ENCODE measurements around the gene ZNF429. TPM values are rescaled to one million over a fixed set of nuclear protein-coding genes. Genes with fewer than 3 reads are reported as not detected.

Gene ZNF429
- total and polyA plus RNA-seq, 2 of the 4 experiments (the other 2 are of a cell fraction) = 4.3 to 6.4 TPM

- dilution Hi-C loops (cut with HindIII; ENCODE audit: low sequenced_read_pairs, unreplicated experiment) (no loop called here), in situ Hi-C loops (cut with MboI; ENCODE audit: low sequenced_read_pairs) (no loop called here), intact Hi-C loops (cut with micrococcal nuclease) (no loop called here)
- POLR2A ChIA-PET (ENCODE audit: unreplicated experiment) = interaction anchor here (0.7 kb wide), 1 partner anchor 19 kb away, joined by 5 read pairs; no protein-coding TSS in a partner anchor
- no peak overlapping the region for H2BK20ac ChIP-seq (ENCODE audit: low read depth, low read length)
- H3K56ac ChIP-seq (ENCODE audit: extremely low read depth, insufficient read depth, low read length) = no peak overlapping the region
- H3K4me1 ChIP-seq (ENCODE audit: control insufficient read depth, insufficient read depth, low read length) = no peaks in the 10 kb centered on the region
- no peak overlapping the region for H3K18ac ChIP-seq (ENCODE audit: low read depth, low read length)
- H3K4ac ChIP-seq (ENCODE audit: low read depth, low read length) = no peak overlapping the region
- no peak overlapping the region for H2AK9ac ChIP-seq (replicated peaks; ENCODE audit: low read depth, low read length, poor library complexity)
- CTCF ChIA-PET = no interaction called here
- H2BK15ac ChIP-seq (ENCODE audit: low read depth, low read length) = no peak overlapping the region
- no peak overlapping the region for H3K27ac ChIP-seq (ENCODE audit: insufficient read depth, low read length)
- no peak overlapping the region for H3K9ac ChIP-seq (ENCODE audit: low read depth, low read length)
- no peaks in the 10 kb centered on the region for H3K79me1 ChIP-seq (ENCODE audit: low read depth in 1 of 2, low read length in 2 of 2)
- no peak for DNase-seq
- H3K9me1 ChIP-seq (ENCODE audit: insufficient read depth, low read length) = no peaks in the 10 kb centered on the region
- H2BK120ac ChIP-seq (ENCODE audit: low read depth, low read length) = no peak overlapping the region
- no peaks in the 10 kb centered on the region for H4K20me1 ChIP-seq (ENCODE audit: insufficient read depth, low read length)
- H3K4me3 ChIP-seq (ENCODE audit: insufficient read depth, low read depth, low read length) = no peak overlapping the region
- peaks cover 11% of the 10 kb centered on the region for H3K9me3 ChIP-seq (ENCODE audit: control insufficient read depth, insufficient read depth, low read length)
- H3K14ac ChIP-seq (replicated peaks; ENCODE audit: low read depth, low read length) = no peak overlapping the region
- H2AK5ac ChIP-seq (ENCODE audit: low read depth, low read length) = no peak overlapping the region
- no peaks in the 10 kb centered on the region for H3K36me3 ChIP-seq (ENCODE audit: control insufficient read depth, insufficient read depth, low read length)
- H3K23ac ChIP-seq (ENCODE audit: low read depth, low read length) = no peak overlapping the region
- TF ChIP-seq POLR2A (IDR thresholded peaks at IDR 0.05; ENCODE audit: low read depth, low read length) = no peak
- no peak overlapping the region for H3K4me2 ChIP-seq (ENCODE audit: low read depth, low read length)
- H4K91ac ChIP-seq (ENCODE audit: insufficient read depth, low read depth, low read length) = no peak overlapping the region
- H2BK5ac ChIP-seq (ENCODE audit: low read depth, low read length, poor library complexity, severe bottlenecking) = no peak overlapping the region
- no peak overlapping the region for H2AFZ ChIP-seq (replicated peaks; ENCODE audit: low read length, poor library complexity)
- no peak overlapping the region for H4K5ac ChIP-seq (ENCODE audit: low read depth, low read length)
- no peak for ATAC-seq (ENCODE audit: low read depth)
- WGBS, 2 experiments (ENCODE audit: extremely low coverage in 2 of 2, insufficient read length in 1 of 2) = 80% methylated on average over 1 of the region's 9 CpGs; no CpG with 5 or more reads in 1 of the 2 experiments
- H4K8ac ChIP-seq (ENCODE audit: low read depth in 2 of 2, low read length in 2 of 2) = no peak overlapping the region
- no TSS peak for BruUV-seq (replicated peaks)
- no peaks in the 10 kb centered on the region for H3K27me3 ChIP-seq (ENCODE audit: control insufficient read depth, insufficient read depth, low read length)
Observed at GRCh38 chr19:21492947-21493906, 12.2 kb upstream of the ZNF429 start.
